NB4 (cell line): ENCODE data around the gene GCSH.
A peak's percentile ranks its signal among the peaks of the same experiment; 100 is the strongest.

ENCODE experiments used
- DNase-seq: peaks from one replicate; pipeline ENCODE4 v3.0.0; 2010; ENCODE audit warnings: low read depth
- H3K4me3 ChIP-seq: one replicate; pipeline ENCODE4 v1.5.1; 2011; ENCODE audit warnings: mild to moderate bottlenecking, low read depth, low read length, moderate library complexity
- CTCF ChIP-seq: IDR thresholded peaks from one replicate; pipeline ENCODE4 v1.5.1; 2012; ENCODE audit warnings: low read depth, low read length
- MAX ChIP-seq: IDR thresholded peaks from 2 replicates; pipeline ENCODE4 v1.6.1; 2011; ENCODE audit warnings: low read depth, low read length
- MYC ChIP-seq: IDR thresholded peaks from 2 replicates; pipeline ENCODE4 v1.6.1; 2011; ENCODE audit warnings: low read depth, low read length
- POLR2A ChIP-seq: IDR thresholded peaks from 2 replicates; pipeline ENCODE4 v1.6.1; 2011; ENCODE audit warnings: mild to moderate bottlenecking; ENCODE audit not compliant: insufficient read length; ENCODE audit errors: extremely low read depth

The GCSH gene

GRCh38 chr16:81041696-81042095 is 54.5 kb downstream of the GCSH start:
- no peak for TF ChIP-seq CTCF

GRCh38 chr16:81040842-81041241 is 55.4 kb downstream of the GCSH start:
- TF ChIP-seq MAX: no peak
- no peak for TF ChIP-seq MYC
- no peak for TF ChIP-seq CTCF
- no peak for TF ChIP-seq POLR2A
- DNase-seq: no peak
- H3K4me3 ChIP-seq: no peak overlapping the region

More at GRCh38 chr16:81041696-81042095, 54.5 kb downstream of the GCSH start:
- no peak overlapping the region for H3K4me3 ChIP-seq
- no peak for DNase-seq

- no peak for TF ChIP-seq MYC
- no peak for TF ChIP-seq CTCF
- no peak for TF ChIP-seq MAX
- no peak for TF ChIP-seq POLR2A
- H3K4me3 ChIP-seq: no peak overlapping the region
- no peak for DNase-seq
These were observed 56.1 kb downstream of the GCSH start for GRCh38 chr16:81040131-81040530.

GRCh38 chr16:81036751-81037350 is 59.3 kb downstream of the GCSH start:
- TF ChIP-seq MYC (no peak), MAX (no peak), CTCF (no peak)
- H3K4me3 ChIP-seq: peak overlapping the region; percentile 81
- peak; percentile 39 for DNase-seq

GRCh38 chr16:81035975-81036750 is 60.0 kb downstream of the GCSH start:
- no peak for TF ChIP-seq POLR2A
- no peak for TF ChIP-seq MAX
- no peak for TF ChIP-seq MYC
- TF ChIP-seq CTCF: no peak
- H3K4me3 ChIP-seq: peak overlapping the region; percentile 81
- peak; percentile 73 for DNase-seq
